GM21737 (cell line): ENCODE data around the gene VAT1L.

Source experiments
- ATAC-seq: cut with Tn5 transposase; IDR thresholded peaks from one replicate; pipeline ENCODE4 v1.9.1; 2021; ENCODE audit warnings: mild to moderate bottlenecking, moderate library complexity; ENCODE audit not compliant: unreplicated experiment

VAT1L gene

GRCh38 chr16:77833921-77834634 is 45.7 kb downstream of the VAT1L start:
- no peak for ATAC-seq

GRCh38 chr16:77834635-77835540 is 46.5 kb downstream of the VAT1L start:
- no peak for ATAC-seq

- ATAC-seq, result no peak
Measured at GRCh38 chr16:77836801-77837200, 48.4 kb downstream of the VAT1L start.

GRCh38 chr16:77838597-77839255 is 50.4 kb downstream of the VAT1L start:
- no peak for ATAC-seq

- no peak for ATAC-seq
Measured at GRCh38 chr16:77840093-77840492, 51.7 kb downstream of the VAT1L start.

- ATAC-seq, result no peak
Measured at GRCh38 chr16:77840673-77841501, 52.5 kb downstream of the VAT1L start.

- no peak for ATAC-seq
Measured at GRCh38 chr16:77841502-77841763, 53.1 kb downstream of the VAT1L start.

GRCh38 chr16:77842468-77842867 is 54.1 kb downstream of the VAT1L start:
- no peak for ATAC-seq

GRCh38 chr16:77843405-77843804 is 55.0 kb downstream of the VAT1L start:
- ATAC-seq, result no peak

GRCh38 chr16:77844801-77845200 is 56.4 kb downstream of the VAT1L start:
- ATAC-seq, result no peak

GRCh38 chr16:77849646-77850258 is 61.4 kb downstream of the VAT1L start:
- no peak for ATAC-seq

- ATAC-seq, result no peak
Measured at GRCh38 chr16:77850636-77851333, 62.4 kb downstream of the VAT1L start.

GRCh38 chr16:77853161-77853560 is 64.8 kb downstream of the VAT1L start:
- no peak for ATAC-seq

- ATAC-seq, result no peak
Measured at GRCh38 chr16:77856438-77857160, 68.2 kb downstream of the VAT1L start.

- ATAC-seq, result no peak
Measured at GRCh38 chr16:77858060-77858459, 69.7 kb downstream of the VAT1L start.

GRCh38 chr16:77859493-77860232 is 71.3 kb downstream of the VAT1L start:
- no peak for ATAC-seq

GRCh38 chr16:77860953-77861352 is 72.6 kb downstream of the VAT1L start:
- no peak for ATAC-seq

GRCh38 chr16:77863250-77863649 is 74.9 kb downstream of the VAT1L start:
- no peak for ATAC-seq

GRCh38 chr16:77866752-77867151 is 78.4 kb downstream of the VAT1L start:
- no peak for ATAC-seq
